AG08395 (cell line): ENCODE data around the gene CCT2.

Experiments
- DNase-seq: peaks from one replicate; pipeline ENCODE4 v3.0.0; 2012; ENCODE audit warnings: mixed read lengths, low spot score

The CCT2 gene

DNA sequence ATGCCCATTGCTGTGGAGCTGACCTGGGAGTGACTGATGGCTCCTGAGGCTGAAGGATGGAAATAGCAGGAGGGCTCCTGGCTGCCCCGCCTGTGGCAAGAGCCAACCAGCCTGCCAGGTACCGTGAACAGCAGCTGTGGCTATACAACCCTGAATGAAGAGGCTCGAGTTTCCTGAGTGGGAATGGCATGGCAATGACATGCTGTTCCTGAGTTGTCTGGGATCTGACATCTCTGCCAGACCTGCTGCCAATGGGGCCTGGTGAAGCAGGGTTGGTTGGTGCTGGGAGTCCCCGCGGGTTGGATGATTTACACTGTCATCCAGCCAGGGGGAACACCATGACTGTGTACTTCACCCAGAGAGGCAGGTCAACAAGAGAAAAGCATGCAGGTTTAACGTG is 57.3 kb downstream of the CCT2 start:
- no peak for DNase-seq

DNA sequence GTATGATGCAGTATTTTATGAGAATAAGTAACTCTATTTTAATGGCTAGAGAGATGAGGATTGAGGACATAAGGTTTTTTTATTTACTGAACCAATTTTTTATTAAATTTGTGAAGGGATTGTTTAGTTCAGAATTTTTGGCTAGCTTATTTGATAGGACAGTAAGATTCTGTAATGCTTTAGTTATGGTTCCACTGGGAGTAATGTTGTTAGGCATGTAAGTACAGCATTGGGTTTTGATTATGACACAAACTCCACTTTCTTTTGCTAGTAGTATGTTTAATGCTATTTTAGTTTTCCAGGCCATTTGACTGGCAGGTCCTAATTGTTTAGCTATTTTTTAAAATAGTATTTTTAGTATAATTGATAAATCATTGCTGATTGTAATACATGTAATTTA is 59.3 kb downstream of the CCT2 start:
- no peak for DNase-seq

DNA sequence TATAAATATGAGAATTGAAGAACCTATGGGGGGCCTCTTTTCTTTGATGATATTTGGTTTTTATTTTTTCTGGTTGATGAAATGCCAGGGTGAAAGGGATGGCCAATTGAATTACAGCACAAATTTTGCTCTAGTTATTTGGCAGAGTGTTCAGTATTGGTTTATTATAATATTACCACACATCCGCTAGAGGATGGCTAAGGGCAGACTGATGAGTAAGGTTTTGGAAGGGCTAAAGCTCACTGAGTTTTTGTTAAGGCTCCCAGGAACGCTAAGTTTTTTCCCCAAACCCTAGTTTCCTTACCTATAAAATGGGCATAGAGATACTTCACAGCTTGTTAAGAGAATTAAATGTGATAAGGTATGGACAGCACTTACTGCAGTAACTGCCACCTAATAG is 59.8 kb downstream of the CCT2 start:
- no peak for DNase-seq

GRCh38 chr12:69647178-69647577 is 61.9 kb downstream of the CCT2 start:
- no peak for DNase-seq

DNA sequence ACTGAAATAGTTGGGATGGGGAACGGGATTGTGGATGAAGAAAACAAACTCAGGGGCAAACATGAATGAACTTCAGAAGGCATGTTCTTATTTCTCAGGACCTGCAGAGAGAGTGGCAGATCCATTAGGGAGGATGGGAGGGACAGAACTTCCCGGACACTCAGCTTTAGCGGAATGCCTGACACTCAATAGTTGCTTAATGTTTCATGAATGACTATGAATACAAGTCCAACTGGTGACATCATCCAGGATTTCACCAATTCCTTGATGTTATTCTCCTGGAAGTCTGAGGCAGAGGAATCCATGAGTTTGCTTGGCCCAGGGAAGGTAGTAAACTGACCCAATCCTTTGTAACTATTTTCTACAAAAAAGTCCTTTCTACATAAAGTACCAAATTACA is 63.2 kb downstream of the CCT2 start:
- peak; percentile 77 for DNase-seq

DNA sequence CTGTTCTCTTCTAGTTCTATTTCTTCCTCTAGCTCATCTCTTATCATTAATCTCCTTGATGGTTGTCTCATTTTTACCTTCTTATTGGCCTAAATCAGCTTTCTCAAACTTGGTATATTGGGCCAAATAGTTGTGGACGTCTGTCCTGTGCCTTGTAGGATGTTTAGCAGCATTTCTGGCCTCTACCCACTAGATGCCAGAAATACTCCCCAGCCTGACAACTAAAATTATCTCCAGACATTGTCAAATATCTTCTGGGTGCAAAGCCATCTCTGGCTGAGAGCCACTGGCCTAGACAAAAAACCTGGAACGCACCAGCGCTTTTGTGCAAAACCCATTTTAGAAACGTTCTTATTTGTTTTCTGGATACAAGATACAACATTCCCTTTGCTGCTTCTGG is 64.3 kb downstream of the CCT2 start:
- DNase-seq: no peak
